Measurements from ENCODE around the gene MEIOB.

MEIOB gene

DNA sequence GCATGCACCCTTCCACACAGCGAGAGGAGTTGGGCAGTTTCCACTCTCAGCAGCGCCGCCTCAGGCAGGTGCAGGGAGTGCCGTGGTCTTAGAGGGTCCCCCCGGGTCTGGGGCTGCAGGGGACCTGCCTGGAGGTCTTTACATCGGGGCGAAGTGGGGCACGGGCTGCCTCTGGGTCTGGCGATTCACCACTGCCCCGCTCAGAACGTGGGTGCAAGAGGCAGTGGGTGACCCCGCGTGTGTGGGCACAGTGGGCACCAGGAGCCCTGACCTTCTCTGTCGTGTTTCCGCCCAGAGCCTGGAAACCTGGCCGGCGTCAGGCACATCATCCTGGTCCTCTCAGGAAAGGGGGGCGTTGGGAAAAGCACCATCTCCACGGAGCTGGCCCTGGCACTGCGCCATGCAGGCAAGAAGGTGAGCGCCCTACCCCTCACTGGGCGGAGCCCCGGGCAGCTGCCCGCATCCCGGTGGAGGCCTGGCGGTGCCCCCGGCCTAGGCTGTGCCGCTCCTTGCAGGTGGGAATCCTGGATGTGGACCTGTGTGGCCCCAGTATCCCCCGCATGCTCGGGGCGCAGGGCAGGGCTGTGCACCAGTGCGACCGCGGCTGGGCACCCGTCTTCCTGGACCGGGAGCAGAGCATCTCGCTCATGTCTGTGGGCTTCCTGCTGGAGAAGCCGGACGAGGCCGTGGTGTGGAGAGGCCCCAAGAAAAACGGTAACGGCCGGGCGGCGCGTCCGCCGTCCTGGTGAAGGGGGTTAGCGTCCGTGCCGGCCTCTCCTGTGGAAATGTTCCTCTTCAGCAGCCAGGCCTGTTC, 85.5 kb downstream of the MEIOB start:
- DNase-seq (ENCODE audit: low read depth): no peak

DNA sequence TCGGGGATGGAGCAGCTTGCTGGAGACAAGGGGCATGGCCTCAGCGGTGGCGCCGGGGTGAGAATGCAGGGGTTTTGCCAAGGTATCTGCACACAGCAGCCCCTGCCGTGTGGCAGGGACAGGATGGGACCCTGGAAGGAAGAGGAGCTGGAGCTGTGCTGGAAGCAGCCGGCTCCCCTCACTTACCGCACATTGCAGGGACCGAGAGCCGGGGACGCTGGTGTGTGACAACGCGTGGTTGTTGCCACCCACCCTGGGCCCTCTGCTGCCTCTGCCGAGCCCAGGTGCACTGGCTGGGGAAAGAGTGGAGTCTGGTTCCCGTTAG, 86.2 kb downstream of the MEIOB start:
- no peak for DNase-seq (ENCODE audit: low read depth)

DNA sequence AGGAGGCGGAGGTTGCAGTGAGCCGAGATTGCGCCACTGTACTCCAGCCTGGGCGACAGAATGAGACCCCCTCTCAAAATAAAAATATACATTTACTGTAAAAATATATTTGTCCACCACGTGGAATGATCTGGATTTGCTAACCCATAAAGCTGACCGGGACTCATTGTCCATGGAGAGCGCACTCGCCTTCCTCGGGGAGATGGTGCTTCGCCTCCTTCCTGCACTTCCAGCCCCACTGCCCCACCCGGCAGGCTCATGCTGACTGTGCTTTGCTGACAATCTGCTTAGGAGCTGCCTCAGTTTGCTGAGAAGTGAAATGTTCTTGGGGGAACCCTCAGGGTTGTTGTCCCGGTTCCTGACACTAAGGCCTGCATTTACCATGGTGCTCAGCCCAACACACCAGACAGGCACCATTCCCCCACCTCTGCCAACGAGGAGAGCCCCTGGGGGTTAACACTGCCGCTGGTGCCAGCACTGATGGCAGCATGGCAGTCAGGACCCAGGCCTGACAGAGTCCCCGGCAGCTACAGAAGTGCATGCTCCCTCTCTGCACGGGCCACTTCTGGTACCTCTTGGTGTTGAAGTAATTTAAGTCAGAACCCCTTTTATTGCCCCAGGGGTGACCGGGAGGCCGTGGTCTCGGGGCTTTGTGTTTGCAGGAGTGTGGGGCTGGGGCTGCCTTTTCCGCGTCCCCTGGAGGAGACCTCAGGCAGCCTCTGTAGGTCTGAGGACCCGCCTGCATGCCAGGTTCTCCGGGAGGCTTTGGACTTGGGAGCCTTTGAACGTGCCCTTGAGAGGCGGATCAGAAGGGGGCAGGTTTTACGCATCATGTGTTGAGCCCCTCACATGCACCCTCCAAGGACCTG, 86.8 kb downstream of the MEIOB start:
- no peak for DNase-seq (ENCODE audit: low read depth)
